ENCODE data around the gene IPPK.

GRCh38 chr9:92617951-92618510 lies 51.9 kb downstream of the IPPK start:
- TF ChIP-seq CTCF (IDR thresholded peaks at IDR 0.05; ENCODE audit: borderline replicate concordance, extremely low read depth, low read length, poor library complexity, severe bottlenecking), result no peak
- no peak for TF ChIP-seq EZH2 (IDR thresholded peaks at IDR 0.05; ENCODE audit: borderline replicate concordance, low read depth, low read length, severe bottlenecking)
